Memory B cell (primary cell): ENCODE data around the gene EPHA4.

ENCODE experiments used
- ATAC-seq: fragments of 150-1000 bp; cut with Tn5 transposase; 2 replicates; pipeline ENCODE4 v1.10.0; 2021; ENCODE audit warnings: low read depth, mild to moderate bottlenecking, moderate library complexity
- DNase-seq, 2 donors: peaks; one replicate each; pipeline ENCODE4 v3.0.0; 2022; ENCODE audit warnings: low spot score in 2 of 2
- H3K27ac Mint-ChIP-seq: one replicate; pipeline ENCODE4 v1.8.0; 2022; ENCODE audit warnings: mild to moderate bottlenecking, moderate library complexity, mixed read lengths
- H3K27me3 Mint-ChIP-seq: one replicate; pipeline ENCODE4 v1.8.0; 2022; ENCODE audit warnings: mixed read lengths
- H3K36me3 Mint-ChIP-seq: one replicate; pipeline ENCODE4 v1.8.0; 2022; ENCODE audit warnings: mild to moderate bottlenecking, mixed read lengths
- H3K4me1 Mint-ChIP-seq: one replicate; pipeline ENCODE4 v1.8.0; 2022; ENCODE audit warnings: mixed read lengths
- H3K4me3 Mint-ChIP-seq: one replicate; pipeline ENCODE4 v1.8.0; 2022; ENCODE audit warnings: mild to moderate bottlenecking, moderate library complexity, mixed read lengths
- H3K9me3 Mint-ChIP-seq: one replicate; pipeline ENCODE4 v1.8.0; 2022; ENCODE audit warnings: mixed read lengths

Gene EPHA4

DNA sequence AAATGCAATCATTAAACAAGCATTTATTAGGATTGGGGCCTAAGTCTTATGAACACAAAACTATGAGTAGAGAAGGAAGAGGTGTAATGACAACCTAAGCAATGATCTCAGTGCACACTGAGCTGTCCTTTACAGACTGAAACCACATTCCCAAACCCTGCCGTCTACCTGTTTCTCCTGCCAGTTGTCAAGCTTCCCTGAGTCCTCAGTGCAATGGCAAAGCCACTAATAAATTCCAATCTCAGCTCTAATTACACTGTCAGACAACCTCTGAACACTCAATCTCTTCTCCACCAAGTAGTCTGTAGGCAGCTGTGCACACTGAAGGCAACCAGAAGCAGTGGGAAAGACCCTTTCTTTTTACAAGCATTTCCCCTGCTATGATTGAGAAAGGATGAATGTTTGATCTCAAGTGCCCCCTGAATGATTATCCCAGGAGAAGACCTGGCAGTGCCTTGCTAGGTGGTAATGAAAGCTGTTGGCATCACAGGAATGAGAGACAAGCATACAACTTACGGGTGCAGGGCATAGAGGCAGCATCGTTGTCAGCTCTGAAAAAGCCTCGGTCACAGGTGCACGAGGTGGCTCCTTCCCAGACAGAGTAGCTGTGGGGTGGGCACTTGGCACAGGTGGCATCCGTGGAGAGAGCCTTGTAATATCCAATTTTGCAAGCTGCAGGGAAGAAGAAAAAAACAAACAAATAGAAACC lies 71.4 kb downstream of the EPHA4 start:
- Mint-ChIP-seq H3K4me3 (no peak overlapping the region), H3K27ac (no peak overlapping the region), H3K27me3 (no peaks in the 10 kb centered on the region), H3K4me1 (peaks cover 14% of the 10 kb centered on the region), H3K9me3 (no peaks in the 10 kb centered on the region), H3K36me3 (peaks cover 11% of the 10 kb centered on the region)
- DNase-seq (no peak), ATAC-seq (no peak)

DNA sequence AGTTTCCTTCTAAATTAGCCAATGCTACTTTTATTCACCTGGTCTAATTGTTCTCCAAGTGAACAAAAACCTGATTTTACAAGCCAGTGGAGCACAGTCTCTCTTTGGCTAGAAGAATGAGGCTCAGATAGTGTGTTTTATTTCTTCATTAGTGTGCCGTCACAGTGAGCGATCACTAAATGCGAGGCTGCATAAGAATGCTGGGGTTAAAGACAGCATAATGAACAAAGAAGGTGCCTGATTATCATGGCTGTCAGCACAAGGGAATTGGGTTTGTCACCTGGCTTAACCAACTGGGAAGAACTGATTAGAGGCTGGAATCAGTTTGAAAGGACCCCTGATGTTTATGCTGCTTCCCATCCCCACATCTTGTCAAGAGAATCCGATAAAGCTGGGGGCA lies 76.4 kb downstream of the EPHA4 start:
- Mint-ChIP-seq H3K36me3 (peaks cover 13% of the 10 kb centered on the region), H3K9me3 (no peaks in the 10 kb centered on the region)
- ATAC-seq: no peak

GRCh38 chr2:221494556-221494955 lies 77.5 kb downstream of the EPHA4 start:
- H3K27ac Mint-ChIP-seq: no peak overlapping the region
- no peak overlapping the region for H3K4me3 Mint-ChIP-seq
- peaks cover 5% of the 10 kb centered on the region for H3K4me1 Mint-ChIP-seq
- ATAC-seq (no peak), DNase-seq (no peak)
- H3K27me3 Mint-ChIP-seq: no peaks in the 10 kb centered on the region
- no peaks in the 10 kb centered on the region for H3K9me3 Mint-ChIP-seq
- peaks cover 4% of the 10 kb centered on the region for H3K36me3 Mint-ChIP-seq

More for the DNA sequence above, 76.4 kb downstream of the EPHA4 start:
- no peak overlapping the region for H3K27ac Mint-ChIP-seq
- H3K4me3 Mint-ChIP-seq: no peak overlapping the region
- H3K4me1 Mint-ChIP-seq: peaks cover 6% of the 10 kb centered on the region
- no peaks in the 10 kb centered on the region for H3K27me3 Mint-ChIP-seq
- no peak for DNase-seq

- Mint-ChIP-seq H3K36me3 (peaks cover 4% of the 10 kb centered on the region), H3K27ac (no peak overlapping the region), H3K4me1 (peaks cover 5% of the 10 kb centered on the region), H3K4me3 (no peak overlapping the region), H3K9me3 (no peaks in the 10 kb centered on the region), H3K27me3 (no peaks in the 10 kb centered on the region)
- ATAC-seq (no peak), DNase-seq (no peak)
These were observed 78.7 kb downstream of the EPHA4 start for GRCh38 chr2:221493391-221493790.

GRCh38 chr2:221492636-221493035 lies 79.5 kb downstream of the EPHA4 start:
- Mint-ChIP-seq H3K27me3 (no peaks in the 10 kb centered on the region), H3K4me3 (no peak overlapping the region), H3K9me3 (no peaks in the 10 kb centered on the region), H3K36me3 (peaks cover 4% of the 10 kb centered on the region), H3K4me1 (peaks cover 5% of the 10 kb centered on the region), H3K27ac (no peak overlapping the region)
- DNase-seq (no peak), ATAC-seq (no peak)

DNA sequence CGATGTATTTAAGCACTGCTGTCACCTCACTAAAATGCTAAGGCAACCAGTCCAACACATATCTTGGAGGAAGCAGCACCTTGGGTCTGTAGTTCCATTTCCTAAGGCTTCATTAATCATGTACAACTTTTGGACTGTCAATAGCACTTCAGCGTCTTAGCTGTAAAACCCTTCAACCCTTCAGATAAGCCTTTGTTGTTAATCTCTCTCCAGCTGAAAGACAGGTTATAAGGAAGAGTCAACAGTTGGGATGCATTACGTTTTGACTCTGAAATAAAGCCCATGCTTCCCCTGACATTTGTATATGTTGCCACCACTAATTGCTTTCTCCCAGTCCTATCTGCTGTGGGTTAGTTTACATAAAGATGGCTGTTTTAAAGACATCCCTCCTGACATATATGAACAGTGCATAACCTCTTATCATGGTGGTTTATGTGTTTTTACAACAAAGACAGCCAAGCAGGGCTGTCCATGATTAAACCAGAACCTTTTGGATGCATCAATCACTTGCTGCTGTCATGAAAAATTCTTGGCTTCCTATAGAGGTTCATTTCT lies 81.5 kb downstream of the EPHA4 start:
- Mint-ChIP-seq H3K4me3 (no peak overlapping the region), H3K4me1 (peaks cover 10% of the 10 kb centered on the region), H3K27ac (no peak overlapping the region), H3K9me3 (no peaks in the 10 kb centered on the region), H3K27me3 (no peaks in the 10 kb centered on the region), H3K36me3 (peaks cover 4% of the 10 kb centered on the region)
- ATAC-seq (no peak), DNase-seq (no peak)

- H3K4me1 Mint-ChIP-seq: peaks cover 12% of the 10 kb centered on the region
- H3K36me3 Mint-ChIP-seq: peaks cover 2% of the 10 kb centered on the region
- H3K27me3 Mint-ChIP-seq: no peaks in the 10 kb centered on the region
- ATAC-seq: no peak
- no peak overlapping the region for H3K4me3 Mint-ChIP-seq
- H3K9me3 Mint-ChIP-seq: no peaks in the 10 kb centered on the region
- DNase-seq: no peak
- H3K27ac Mint-ChIP-seq: no peak overlapping the region
These were observed 83.8 kb downstream of the EPHA4 start for GRCh38 chr2:221488136-221488807.

- H3K4me3 Mint-ChIP-seq: no peak overlapping the region
- peaks cover 12% of the 10 kb centered on the region for H3K4me1 Mint-ChIP-seq
- H3K27ac Mint-ChIP-seq: peak overlapping the region; percentile 57
- ATAC-seq (peak; percentile 81), DNase-seq (no peak)
- H3K9me3 Mint-ChIP-seq: no peaks in the 10 kb centered on the region
- no peaks in the 10 kb centered on the region for H3K27me3 Mint-ChIP-seq
- H3K36me3 Mint-ChIP-seq: peaks cover 2% of the 10 kb centered on the region
These were observed 86.0 kb downstream of the EPHA4 start for GRCh38 chr2:221486106-221486505.

DNA sequence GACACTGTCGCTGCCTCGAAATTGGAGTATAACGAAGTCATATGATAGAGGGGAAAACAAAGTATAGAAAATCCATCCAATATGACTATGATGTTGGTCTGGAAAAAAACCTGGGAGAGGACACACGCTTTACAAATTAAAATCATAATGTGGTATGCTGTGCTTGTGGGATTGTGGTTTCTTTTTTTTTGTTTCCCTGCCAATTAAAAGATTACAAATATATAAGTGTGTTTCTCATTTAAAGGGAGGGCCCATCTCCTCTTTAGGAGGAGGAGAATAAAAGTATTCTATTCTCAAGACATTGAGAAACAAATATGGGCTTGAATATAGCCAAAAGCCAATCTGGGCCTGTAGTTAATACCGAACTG lies 86.6 kb downstream of the EPHA4 start:
- Mint-ChIP-seq H3K27ac (no peak overlapping the region), H3K27me3 (no peaks in the 10 kb centered on the region), H3K4me1 (peaks cover 9% of the 10 kb centered on the region), H3K9me3 (no peaks in the 10 kb centered on the region), H3K4me3 (no peak overlapping the region), H3K36me3 (peaks cover 2% of the 10 kb centered on the region)
- DNase-seq (no peak), ATAC-seq (no peak)

- peaks cover 9% of the 10 kb centered on the region for H3K4me1 Mint-ChIP-seq
- H3K27me3 Mint-ChIP-seq: no peaks in the 10 kb centered on the region
- H3K4me3 Mint-ChIP-seq: no peak overlapping the region
- H3K9me3 Mint-ChIP-seq: no peaks in the 10 kb centered on the region
- H3K36me3 Mint-ChIP-seq: peaks cover 2% of the 10 kb centered on the region
- DNase-seq (no peak), ATAC-seq (no peak)
- H3K27ac Mint-ChIP-seq: no peak overlapping the region
These were observed 87.2 kb downstream of the EPHA4 start for GRCh38 chr2:221484761-221485502.

DNA sequence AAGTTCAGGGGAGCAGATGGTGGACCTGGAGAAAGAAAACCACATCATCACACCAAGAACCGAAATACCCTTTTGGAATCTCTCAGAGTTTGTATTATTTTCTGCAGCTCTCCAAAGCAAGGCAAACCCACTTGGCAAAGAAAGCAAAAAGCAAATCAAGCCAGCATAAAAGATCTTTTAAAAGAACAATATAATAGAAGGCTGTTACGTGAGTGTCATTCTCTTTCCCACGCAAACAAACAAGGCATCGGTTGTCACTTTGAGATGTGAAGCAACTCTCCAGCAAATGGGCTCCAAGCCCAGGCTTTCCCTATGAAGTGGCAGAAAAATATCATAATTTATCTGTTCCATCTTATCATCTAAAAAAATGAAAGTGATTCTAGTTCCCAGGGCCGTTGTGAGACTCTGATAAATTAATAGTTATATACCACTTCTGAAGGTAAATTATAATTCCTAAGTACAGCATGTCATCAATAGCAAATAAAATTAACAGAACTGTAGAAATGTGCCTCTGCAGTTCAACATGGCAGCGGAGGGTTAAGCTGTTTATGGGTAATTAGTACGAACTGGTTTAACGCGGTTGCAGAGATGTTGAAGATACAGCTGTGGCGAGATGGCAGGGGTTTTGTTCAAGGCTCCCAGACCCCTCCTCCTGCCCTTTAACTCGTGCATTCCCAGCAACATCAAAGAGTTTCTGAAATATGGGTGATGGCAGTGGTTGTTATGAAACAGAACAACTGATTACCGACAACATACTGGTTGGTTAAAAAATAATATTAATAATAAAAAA lies 89.2 kb downstream of the EPHA4 start:
- H3K4me1 Mint-ChIP-seq: peaks cover 9% of the 10 kb centered on the region
- peaks cover 2% of the 10 kb centered on the region for H3K36me3 Mint-ChIP-seq
- no peaks in the 10 kb centered on the region for H3K27me3 Mint-ChIP-seq
- ATAC-seq (no peak), DNase-seq (no peak)
- no peaks in the 10 kb centered on the region for H3K9me3 Mint-ChIP-seq
- H3K4me3 Mint-ChIP-seq: no peak overlapping the region
- H3K27ac Mint-ChIP-seq: no peak overlapping the region

GRCh38 chr2:221480821-221481220 lies 91.3 kb downstream of the EPHA4 start:
- Mint-ChIP-seq H3K27ac (no peak overlapping the region), H3K27me3 (no peaks in the 10 kb centered on the region)

DNA sequence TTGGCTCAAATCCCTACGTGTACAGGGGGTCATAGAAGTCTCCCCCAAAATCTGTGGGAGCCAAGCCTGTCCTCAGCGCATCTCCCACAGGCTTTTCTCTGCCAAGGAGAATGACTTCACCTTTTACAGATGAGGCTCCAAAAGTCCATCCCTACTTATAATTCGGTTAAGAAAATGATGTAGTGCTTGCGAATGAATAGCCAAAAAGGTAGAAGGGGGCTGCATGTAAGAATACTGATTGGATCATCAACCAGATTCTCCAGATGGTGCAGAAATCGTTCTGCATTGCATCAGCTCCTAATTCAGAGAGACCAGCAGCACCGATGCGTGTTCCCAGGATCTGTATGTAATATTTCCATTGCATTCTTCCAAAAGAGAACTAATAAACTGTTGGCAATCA lies 91.9 kb downstream of the EPHA4 start:
- no peak overlapping the region for H3K4me3 Mint-ChIP-seq
- no peaks in the 10 kb centered on the region for H3K9me3 Mint-ChIP-seq

More at GRCh38 chr2:221480821-221481220, 91.3 kb downstream of the EPHA4 start:
- H3K9me3 Mint-ChIP-seq: no peaks in the 10 kb centered on the region
- no peak for ATAC-seq
- peaks cover 2% of the 10 kb centered on the region for H3K4me1 Mint-ChIP-seq
- DNase-seq: no peak
- H3K4me3 Mint-ChIP-seq: no peak overlapping the region
- H3K36me3 Mint-ChIP-seq: peaks cover 2% of the 10 kb centered on the region

More for the DNA sequence above, 91.9 kb downstream of the EPHA4 start:
- Mint-ChIP-seq H3K36me3 (peaks cover 2% of the 10 kb centered on the region), H3K27me3 (no peaks in the 10 kb centered on the region), H3K4me1 (peaks cover 2% of the 10 kb centered on the region), H3K27ac (no peak overlapping the region)
- no peak for ATAC-seq
- no peak for DNase-seq
